Keratinocyte (primary cell): Measurements from ENCODE around the gene MDFI.

Experiments used
- EZH2 ChIP-seq: IDR thresholded peaks from one replicate; pipeline ENCODE4 v1.6.1; 2012; ENCODE audit warnings: inconsistent platforms, mild to moderate bottlenecking, low read length, moderate library complexity
- TF ChIP-seq, protein P1 (sequence below), 3 experiments: IDR thresholded peaks in 1 of 3; conservative IDR thresholded peaks in 1 of 3; optimal IDR thresholded peaks in 1 of 3; 2 replicates in 2 of 3; 3 replicates in 1 of 3; pipeline versions ENCODE3 to v1.5.1; 2011; ENCODE audit warnings: low read length in 3 of 3, mild to moderate bottlenecking in 3 of 3, moderate library complexity in 2 of 3, control low read depth in 1 of 3, inconsistent platforms in 1 of 3; ENCODE audit not compliant: insufficient read depth in 2 of 3; ENCODE audit errors: extremely low read depth in 1 of 3

DNA sequence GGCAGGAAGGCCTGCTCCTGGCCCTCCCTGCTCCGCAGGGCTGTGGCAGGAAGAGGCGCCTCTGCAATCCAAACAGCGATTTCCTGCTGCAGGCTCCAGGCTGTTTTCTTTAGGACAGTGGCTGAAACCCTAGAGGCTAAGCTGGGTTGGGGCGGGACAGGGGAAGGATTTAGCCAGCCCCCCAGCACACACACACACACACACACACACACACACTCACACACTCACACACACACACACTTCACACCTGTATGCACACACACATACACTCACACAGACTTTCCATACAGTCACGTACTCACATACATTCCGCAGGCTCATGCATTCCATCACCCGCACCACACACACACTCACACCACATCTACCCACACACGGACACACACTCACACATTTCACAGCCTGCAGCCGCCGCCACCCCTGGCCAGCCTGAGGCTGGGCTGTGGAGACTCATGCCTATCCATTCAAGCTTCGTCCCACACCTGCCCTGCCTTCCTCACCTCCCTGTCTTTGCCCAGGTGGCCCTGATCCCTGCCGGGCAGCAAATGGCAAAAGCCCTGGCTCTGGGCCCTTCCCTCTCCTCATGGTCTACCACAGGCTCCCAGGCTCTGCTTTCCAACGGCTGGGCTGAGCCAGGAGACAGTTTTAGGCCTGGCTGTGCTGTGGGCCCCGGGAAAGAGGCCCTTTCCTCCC, 17.9 kb downstream of the MDFI start:
- TF ChIP-seq, protein P1, sequence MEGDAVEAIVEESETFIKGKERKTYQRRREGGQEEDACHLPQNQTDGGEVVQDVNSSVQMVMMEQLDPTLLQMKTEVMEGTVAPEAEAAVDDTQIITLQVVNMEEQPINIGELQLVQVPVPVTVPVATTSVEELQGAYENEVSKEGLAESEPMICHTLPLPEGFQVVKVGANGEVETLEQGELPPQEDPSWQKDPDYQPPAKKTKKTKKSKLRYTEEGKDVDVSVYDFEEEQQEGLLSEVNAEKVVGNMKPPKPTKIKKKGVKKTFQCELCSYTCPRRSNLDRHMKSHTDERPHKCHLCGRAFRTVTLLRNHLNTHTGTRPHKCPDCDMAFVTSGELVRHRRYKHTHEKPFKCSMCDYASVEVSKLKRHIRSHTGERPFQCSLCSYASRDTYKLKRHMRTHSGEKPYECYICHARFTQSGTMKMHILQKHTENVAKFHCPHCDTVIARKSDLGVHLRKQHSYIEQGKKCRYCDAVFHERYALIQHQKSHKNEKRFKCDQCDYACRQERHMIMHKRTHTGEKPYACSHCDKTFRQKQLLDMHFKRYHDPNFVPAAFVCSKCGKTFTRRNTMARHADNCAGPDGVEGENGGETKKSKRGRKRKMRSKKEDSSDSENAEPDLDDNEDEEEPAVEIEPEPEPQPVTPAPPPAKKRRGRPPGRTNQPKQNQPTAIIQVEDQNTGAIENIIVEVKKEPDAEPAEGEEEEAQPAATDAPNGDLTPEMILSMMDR (optimal IDR thresholded peaks at IDR 0.05 in 1 of 3, IDR thresholded peaks at IDR 0.05 in 1 of 3, conservative IDR thresholded peaks at IDR 0.05 in 1 of 3; ENCODE audit: extremely low read depth in 1 of 3, insufficient read depth in 2 of 3, low read length in 3 of 3): no peak
- TF ChIP-seq EZH2: no peak
